Measurements from ENCODE around the gene NINJ1.
A peak's percentile ranks its signal among the peaks of the same experiment; 100 is the strongest.

DNA sequence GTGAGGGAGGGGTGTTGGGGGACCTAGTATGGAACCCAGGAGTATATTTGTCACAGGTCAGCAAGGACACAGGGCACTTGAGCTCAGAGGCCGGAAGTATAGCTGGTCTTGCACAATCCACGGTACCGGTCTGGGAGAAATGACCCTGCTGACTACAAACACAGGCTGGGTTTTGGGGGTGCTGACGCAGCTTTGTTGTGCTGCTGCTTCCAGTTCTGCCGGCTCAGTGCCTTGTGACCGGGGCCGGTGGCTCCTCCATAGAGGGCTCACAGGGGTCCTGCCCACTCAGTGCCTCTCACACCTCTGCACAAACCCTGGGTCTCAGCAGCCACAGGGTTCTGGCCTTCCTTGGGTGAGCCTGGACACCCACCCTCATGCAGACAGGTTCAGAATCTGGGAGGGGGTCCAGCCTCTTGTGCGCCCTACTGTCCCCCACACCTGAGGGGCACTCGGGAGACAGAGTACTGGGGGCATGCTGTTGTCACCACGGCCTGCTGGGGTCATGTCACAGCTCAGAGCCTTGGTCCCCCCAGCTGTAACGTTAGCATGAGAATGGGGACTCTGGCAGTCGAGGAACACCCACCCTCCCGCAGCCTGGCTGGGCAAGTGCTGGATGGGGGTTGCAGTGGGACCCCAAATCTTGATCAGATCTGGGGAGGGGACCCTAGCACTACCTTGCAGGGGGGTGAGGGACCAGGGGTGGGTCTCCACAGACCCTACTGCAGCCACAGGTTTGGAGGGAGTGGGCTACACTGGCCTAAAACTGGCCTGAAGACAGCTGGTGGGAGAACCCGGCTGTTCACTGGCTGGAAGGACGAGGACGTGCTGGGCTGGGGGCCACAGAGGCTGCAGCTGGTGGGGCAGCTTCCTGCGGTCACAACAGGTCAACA, 17.7 kb downstream of the NINJ1 start:
- TF ChIP-seq, protein P1, sequence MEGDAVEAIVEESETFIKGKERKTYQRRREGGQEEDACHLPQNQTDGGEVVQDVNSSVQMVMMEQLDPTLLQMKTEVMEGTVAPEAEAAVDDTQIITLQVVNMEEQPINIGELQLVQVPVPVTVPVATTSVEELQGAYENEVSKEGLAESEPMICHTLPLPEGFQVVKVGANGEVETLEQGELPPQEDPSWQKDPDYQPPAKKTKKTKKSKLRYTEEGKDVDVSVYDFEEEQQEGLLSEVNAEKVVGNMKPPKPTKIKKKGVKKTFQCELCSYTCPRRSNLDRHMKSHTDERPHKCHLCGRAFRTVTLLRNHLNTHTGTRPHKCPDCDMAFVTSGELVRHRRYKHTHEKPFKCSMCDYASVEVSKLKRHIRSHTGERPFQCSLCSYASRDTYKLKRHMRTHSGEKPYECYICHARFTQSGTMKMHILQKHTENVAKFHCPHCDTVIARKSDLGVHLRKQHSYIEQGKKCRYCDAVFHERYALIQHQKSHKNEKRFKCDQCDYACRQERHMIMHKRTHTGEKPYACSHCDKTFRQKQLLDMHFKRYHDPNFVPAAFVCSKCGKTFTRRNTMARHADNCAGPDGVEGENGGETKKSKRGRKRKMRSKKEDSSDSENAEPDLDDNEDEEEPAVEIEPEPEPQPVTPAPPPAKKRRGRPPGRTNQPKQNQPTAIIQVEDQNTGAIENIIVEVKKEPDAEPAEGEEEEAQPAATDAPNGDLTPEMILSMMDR (conservative IDR thresholded peaks at IDR 0.05; ENCODE audit: low read depth, low read length): no peak
- TF ChIP-seq MXI1 (IDR thresholded peaks at IDR 0.05; ENCODE audit: borderline replicate concordance, low read depth, low read length): no peak
- no peak for TF ChIP-seq POLR2A (IDR thresholded peaks at IDR 0.05; ENCODE audit: low read depth, low read length)
- no peak for TF ChIP-seq SMC3 (IDR thresholded peaks at IDR 0.05; ENCODE audit: low read depth, low read length)
- TF ChIP-seq MAZ (IDR thresholded peaks at IDR 0.05; ENCODE audit: borderline replicate concordance, low read depth, low read length): peak; percentile 8; the same call in 1 of the 2 replicates
- TF ChIP-seq CEBPB (IDR thresholded peaks at IDR 0.05; ENCODE audit: low read depth, low read length): peak; percentile 98
- no peak for TF ChIP-seq RFX5 (IDR thresholded peaks at IDR 0.05; ENCODE audit: low read depth, low read length)
- TF ChIP-seq, protein P2, sequence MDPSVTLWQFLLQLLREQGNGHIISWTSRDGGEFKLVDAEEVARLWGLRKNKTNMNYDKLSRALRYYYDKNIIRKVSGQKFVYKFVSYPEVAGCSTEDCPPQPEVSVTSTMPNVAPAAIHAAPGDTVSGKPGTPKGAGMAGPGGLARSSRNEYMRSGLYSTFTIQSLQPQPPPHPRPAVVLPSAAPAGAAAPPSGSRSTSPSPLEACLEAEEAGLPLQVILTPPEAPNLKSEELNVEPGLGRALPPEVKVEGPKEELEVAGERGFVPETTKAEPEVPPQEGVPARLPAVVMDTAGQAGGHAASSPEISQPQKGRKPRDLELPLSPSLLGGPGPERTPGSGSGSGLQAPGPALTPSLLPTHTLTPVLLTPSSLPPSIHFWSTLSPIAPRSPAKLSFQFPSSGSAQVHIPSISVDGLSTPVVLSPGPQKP (IDR thresholded peaks at IDR 0.05; ENCODE audit: borderline replicate concordance, low read depth, low read length): no peak
